ENCODE measurements around the gene PTCRA. TPM values are rescaled to one million over a fixed set of nuclear protein-coding genes. Genes with fewer than 3 reads are reported as not detected.
"Not testable (repeated sequence)": the region's sequence is repeated elsewhere in the genome, so short reads cannot be mapped to it uniquely, and the experiment has no call there.

The PTCRA gene, protein sequence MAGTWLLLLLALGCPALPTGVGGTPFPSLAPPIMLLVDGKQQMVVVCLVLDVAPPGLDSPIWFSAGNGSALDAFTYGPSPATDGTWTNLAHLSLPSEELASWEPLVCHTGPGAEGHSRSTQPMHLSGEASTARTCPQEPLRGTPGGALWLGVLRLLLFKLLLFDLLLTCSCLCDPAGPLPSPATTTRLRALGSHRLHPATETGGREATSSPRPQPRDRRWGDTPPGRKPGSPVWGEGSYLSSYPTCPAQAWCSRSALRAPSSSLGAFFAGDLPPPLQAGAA
- 0.55 TPM for total RNA-seq

DNA sequence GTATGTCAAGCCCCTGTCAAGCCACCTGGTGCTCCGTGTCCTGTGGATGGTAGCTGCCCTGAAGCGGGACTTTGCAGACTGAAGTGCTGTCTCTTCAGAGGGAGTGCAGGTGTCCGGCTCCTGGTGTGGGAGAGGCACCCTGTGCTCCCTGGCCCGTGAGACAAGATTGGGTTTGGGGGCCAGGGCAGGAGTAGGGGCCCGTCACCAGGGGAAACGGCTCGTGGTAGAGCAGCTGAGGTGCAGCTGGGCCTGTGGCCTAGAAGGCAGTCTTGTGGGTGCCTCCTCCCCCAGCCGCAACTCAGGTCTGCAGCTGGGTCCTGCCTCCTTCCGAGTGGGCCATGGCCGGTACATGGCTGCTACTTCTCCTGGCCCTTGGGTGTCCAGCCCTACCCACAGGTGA lies at the start of gene PTCRA:
Gene PTCRA, plus strand, starts transcription at position 322 of the 400 bp plus-strand sequence. Its CDS starts 17 bp downstream, at position 339.
- DNase-seq (ENCODE audit: low spot score) = no peak

DNA sequence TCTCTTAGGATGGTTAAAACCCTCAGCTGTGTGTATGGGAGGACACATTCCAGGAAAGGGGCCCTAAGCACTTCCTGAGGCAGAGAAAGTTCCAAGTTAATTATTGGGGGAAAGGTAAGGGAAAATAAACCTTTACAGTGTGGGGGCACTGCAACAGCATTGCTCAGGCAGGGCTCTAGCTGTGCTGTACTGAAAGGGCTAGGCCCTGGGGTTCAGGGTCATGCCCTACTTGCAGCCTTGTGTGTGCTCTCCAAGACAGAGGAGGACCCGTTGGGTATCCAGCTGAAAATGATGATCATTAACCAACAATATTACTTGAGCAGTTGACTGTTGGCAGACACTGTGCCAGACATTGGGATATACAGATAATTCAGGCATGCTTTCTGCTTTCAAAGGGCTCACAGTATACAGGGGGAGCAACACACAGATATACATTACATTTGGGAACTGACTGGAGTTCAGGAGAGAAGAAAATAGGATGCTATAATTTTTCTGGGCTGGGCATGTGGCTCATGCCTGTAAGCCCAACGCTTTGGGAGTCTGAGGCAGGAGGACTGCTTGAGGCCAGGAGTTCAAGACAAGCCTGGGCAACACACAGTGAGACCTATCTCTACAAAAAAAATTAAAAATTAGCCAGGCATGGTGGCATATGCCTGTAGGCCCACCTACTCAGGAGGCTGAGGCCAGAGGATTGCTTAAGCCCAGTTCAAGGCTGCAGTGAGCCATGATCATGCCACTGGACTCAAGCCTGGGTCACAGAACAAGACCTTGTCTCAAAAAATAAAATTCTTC lies 45.5 kb upstream of the PTCRA start:
- no peak for DNase-seq (ENCODE audit: low spot score)

DNA sequence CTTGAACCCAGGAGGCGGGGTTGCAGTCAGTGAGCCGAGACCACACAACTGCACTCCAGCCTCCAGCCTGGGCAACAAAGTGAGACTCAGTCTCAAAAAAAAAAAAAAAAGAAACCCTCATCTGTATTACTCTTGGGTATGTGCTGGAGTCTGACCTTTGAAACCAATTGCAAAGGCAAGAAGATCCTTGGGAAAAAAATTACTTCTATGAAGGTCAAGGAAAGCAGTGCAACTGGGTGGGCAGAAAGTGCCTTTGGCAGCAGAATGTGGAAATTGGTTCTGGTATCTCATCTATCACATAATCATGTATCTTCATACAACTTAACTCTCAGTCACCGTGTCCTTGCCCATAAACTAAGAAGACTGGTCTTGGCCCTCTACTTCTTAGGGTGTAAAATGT lies 44.1 kb upstream of the PTCRA start:
- no peak for DNase-seq (ENCODE audit: low spot score)

DNA sequence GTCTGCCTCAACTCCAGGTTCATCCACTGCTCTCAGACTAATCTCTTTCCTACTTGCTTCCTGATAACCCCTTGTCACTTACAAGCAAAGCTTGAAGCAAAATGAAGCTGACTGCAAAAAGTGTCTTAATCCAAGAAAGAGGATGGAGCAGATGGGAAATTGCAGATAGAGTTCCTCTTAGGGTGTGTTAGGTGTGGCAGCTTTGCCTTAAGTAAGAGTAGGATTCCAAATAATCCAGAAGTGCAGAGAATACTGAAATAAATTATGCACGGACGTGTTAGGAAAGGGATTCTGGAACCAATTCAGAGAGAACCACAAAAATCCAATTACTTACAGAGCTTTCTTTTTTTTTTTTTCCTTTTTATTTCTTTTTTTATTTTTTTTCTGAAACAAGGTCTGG lies 42.5 kb upstream of the PTCRA start:
- DNase-seq (ENCODE audit: low spot score) = no peak

DNA sequence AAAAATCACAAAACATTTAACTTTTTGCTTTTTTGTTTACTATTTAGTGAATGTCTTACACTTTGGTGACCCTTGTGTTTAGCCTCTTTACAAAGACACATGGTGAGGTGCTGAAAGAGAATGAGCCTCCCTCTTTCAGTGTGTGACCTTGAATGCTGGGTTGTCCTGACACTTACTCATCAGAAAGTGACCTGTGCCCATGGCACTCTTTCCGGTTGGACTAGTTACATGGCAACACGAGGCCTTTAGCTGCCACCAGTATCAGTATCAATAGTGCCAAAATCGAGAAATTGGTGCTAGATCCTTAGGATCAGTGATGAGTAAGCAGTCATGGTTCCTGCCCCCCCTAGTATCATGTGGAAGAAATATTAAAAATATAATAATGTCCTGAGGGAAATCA lies 38.2 kb upstream of the PTCRA start:
- DNase-seq (ENCODE audit: low spot score) = no peak

DNA sequence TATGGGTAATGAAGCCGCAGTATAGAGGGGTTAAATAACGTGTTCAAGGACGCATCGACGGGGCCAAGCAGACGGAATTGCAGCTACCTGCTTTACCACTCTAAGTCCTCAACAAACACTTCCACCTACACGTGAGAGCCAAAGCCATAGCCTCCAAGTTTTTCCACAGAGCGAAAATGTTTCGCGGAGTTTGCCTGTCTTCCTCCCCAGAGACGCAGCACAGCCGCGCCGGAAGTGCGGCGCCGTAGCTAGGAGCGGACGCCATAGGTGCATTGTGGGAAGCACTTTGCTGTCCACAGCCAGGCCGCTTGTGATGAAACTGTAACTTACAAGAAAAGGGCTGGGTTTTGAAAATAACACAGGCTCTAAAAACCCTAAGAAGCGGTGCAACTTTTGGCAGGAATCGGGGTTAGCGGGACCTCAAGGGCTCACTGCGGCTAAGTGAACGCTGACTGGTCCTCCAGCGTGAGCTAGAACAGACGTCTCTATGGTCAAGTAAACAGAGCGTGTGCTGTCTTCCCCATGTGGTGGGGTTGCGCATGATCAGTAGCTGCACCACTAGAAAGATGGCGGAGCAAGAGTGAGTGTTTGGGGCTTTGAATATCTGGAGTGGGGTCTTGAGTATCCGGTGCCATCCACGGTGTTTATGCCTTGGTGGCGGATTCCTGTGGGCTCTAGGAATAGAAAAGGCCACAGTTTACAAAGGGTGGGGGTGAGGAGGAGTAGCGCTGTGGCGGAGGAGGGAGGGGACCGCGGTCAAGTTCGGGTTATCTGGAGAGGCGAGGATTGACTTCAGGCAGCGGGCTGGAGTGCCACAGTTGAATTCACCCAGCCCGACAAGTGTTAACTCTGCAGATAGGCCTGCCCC lies 36.2 kb upstream of the PTCRA start, which contains the start of gene RPL7L1:
Gene RPL7L1, plus strand, starts transcription at position 245 of the 868 bp plus-strand sequence. Its CDS starts 295 bp downstream, at position 540.
- DNase-seq (ENCODE audit: low spot score) = peak; percentile 86

DNA sequence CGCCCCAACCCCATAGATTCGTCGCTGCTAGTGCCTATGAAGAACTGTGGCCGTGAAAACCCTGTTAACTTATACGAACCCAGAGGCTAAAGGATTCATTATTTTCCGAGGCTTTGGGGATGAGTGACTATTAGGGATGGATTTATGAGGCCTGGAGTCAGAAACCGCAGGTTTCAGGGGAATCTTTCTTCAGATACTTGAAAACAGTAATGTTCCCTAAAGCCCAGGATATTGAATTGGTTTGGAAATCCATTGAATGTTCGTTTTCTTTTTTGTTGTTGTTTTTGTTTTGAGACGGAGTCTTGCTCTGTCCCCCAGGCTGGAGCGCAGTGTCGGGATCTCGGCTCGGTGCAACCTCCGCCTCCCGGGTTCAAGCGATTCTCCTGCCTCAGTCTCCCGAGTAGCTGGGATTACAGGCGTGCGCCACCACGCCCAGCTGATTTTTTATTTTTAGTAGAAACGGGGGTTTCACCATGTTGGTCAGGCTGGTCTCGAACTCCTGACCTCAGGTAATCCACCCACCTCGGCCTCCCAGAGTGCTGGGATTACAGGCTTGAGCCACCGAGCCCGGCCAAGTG lies 35.5 kb upstream of the PTCRA start:
- not testable (repeated sequence) for DNase-seq (ENCODE audit: low spot score)

DNA sequence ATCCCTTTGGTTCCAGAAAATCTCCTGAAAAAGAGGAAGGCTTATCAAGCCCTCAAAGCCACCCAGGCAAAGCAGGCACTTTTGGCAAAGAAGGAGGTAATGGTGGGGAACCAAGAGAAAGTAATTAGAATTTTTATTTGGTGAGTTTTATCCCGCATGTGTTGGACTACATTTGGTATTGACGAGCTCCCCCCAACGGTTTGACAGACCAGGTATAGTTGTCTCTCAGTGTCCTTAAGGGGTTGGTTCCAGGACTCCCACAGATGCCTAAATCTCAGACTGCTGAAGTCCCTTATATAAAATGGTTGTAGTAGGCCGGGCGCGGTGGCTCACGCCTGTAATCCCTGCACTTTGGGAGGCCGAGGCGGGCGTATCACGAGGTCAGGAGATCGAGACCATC lies 35.0 kb upstream of the PTCRA start:
- DNase-seq (ENCODE audit: low spot score) = not testable (repeated sequence)

DNA sequence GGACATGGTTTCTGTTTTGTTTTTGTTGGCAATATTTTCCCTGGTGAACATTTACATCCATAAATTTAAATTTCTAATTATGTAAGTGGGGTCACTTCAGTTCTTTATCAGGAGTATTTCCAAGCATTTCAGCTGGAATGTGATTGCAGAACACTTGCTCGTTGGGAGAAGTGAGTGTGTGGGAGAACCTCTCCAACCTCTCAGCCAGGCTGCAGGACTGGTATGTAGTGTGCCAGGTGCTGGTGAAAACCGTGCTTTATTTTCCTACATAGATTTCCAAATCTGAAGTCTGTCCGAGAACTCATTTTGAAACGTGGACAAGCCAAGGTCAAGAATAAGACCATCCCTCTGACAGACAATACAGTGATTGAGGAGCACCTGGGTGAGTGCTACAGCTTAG lies 30.2 kb upstream of the PTCRA start:
- DNase-seq (ENCODE audit: low spot score) = no peak

DNA sequence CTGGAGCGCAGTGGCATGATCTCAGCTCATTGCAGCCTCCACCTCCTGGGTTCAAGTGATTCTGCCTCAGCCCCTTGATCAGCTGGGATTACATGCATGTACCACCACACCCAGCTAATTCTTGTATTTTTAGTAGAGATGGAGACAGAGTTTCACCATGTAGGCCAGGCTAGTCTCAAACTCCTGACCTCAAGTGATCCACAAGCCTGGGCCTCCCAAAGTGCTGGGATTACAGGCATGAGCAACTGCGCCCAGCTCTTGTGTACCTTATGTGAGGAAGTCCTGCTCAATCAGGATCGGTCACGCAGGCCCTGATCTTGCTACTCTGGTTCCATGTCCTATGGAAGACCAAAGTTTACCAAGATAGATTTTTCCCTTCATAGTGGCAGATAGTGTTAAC lies 27.7 kb upstream of the PTCRA start:
- not testable (repeated sequence) for DNase-seq (ENCODE audit: low spot score)

DNA sequence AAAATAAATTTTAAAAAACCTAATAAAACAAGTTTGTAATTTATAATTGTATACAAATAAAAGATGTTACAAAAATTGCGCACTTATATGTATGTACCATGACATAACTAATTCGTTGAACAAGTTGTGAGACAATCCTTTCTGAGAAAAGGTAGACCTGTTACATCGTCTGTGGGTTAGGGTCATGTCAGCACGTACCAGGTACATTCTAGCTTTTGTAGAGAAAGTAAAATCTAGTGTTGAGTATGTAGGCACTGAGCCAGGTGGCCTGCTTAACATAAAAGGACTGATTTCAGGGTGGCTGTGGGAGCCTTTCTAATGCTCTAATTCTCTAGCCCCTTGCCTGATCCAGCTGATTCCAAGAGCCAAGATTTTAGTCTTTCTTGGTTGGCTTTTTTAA lies 26.0 kb upstream of the PTCRA start:
- DNase-seq (ENCODE audit: low spot score) = no peak

DNA sequence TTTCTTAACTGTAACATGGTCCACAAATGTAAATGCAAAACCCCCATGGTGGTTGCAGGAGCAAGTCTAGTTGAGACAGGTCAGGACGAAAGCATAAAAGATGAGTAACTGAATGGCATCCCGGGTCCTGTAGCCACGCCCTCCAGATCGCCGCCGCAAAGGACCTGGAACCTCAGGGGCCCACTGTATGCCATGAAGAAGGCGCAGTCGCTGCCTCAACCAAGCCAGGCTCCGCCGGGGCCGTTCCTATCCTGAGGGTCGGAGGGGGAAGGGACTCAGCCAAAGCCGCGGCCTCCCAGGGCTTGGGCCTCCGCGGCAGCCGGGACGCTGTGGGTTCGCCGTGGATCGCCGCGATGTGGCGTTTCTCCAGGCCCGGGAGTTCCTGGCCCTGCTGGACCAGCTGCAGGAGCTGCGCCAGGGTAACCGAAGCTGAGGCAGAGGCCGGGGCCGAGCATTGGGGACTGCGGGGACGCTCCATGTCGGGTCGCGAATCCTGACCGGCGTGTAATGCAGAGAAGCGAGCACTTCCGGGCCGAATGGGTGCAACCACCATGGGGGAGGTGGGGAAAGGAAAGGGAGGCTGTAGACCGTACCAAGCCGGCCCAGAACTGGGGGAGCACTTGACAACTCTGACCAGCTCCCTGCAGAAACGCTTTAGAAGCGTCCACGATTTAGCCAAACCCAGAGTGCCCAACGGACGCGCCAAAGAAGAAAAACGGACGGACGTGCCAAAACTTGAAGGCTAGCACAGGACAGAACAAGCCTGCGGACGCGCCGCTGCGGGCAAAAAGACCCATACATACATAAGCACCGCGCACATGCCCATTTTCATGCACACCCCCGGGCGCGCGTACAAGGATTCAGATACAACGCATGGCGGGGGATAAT lies 25.3 kb upstream of the PTCRA start:
- DNase-seq (ENCODE audit: low spot score) = peak; percentile 95

DNA sequence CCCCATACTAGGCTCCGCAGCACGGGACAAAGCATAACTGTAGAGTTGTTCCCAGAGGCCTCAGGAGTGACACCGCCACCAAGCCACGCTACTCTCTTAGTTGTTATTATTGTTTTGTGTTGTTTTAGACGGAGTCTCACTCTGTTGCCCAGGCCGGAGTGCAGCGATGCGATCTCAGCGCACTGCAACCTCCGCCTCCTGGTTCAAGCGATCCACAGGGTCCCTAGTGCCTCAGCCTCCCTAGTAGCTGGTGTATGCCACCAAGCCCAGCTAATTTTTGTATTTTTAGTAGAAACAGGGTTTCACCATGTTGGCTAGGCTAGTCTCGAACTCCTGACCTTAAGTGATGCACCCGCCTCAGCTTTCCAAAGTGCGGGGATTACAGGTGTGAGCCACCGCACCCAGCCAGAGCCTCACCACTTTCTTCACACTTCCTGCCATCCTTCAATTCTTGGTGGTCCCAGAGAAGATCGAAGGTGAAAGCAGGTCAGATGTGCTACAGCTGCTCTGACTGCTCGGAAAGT lies 24.6 kb upstream of the PTCRA start:
- no peak for DNase-seq (ENCODE audit: low spot score)

DNA sequence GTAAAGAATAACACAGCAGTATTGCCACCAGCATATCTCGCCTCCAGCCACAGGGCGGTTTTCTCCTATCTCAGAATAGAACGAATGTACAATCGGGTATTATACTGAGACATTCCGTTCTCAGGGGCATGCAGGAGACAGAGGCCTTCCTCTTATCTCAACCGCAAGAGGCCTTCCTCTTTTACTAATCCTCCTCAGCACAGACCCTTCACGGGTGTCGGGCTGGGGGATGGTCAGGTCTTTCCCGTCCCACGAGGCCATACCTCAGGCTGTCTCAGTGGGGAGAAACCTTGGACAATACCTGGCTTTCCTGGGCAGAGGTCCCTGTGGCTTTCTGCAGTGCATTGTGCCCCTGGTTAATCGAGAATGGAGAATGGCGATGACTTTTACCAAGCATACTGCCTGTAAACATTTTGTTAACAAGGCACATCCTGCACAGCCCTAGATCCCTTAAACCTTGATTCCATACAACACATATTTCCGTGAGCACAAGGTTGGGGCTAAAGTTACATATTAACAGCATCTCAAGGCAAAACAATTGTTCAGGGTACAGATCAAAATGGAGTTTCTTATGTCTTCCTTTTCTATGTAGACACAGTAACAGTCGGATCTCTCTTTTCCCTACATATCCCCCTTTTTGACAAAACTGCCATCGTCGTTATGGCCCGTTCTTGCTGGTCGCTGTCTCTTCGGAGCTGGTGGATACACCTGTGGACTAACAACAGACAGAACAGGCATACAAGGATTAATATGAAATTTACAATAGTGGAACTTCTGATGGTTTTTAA lies 21.6 kb upstream of the PTCRA start:
- DNase-seq (ENCODE audit: low spot score) = not testable (repeated sequence)

DNA sequence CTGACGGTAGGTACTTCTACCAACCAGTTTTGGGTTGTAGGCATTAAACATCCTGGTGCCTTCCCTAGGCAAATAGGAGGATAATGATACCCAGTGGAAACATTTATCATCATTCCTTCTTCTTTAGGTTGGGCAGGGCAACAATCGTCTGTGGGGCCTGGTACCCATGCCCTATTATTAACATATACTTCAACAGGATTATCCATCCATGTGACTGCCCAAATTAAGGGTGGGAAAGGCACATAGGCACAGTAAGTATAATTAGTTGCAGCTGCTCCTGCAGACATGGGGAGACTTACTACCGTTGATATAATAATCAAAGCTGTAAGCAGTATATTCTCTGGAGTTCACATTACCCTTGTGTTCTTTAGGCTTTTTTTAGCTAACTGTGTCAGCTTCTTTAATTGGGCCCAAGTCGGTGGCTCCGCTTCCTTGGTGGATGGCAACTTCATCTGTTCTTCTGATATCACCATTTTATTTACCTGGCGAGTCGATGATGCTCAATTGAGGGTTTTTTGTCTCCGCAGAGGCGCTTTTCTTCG lies 19.6 kb upstream of the PTCRA start:
- DNase-seq (ENCODE audit: low spot score) = no peak

DNA sequence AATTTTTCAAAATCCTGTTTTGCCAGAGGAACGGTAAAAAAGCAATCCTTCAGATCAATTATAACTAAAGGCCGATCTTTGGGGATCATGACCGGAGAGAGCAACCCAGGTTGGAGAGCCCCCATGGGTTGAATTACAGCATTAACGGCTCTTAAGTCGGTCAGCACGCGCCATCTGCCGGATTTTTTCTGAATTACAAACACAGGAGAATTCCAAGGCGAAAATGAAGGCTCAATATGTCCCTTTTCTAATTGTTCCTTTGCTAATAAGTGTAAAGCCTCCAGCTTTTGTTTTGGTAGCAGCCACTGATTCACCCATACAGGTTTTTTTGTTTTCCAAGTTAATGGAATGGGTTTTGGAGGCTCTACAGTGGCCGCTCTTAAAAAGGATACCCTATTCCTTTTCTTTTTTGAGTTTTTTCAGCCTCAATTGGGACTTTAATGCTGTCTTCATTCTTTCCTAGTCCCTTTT lies 16.9 kb upstream of the PTCRA start:
- peak; percentile 75 for DNase-seq (ENCODE audit: low spot score)

DNA sequence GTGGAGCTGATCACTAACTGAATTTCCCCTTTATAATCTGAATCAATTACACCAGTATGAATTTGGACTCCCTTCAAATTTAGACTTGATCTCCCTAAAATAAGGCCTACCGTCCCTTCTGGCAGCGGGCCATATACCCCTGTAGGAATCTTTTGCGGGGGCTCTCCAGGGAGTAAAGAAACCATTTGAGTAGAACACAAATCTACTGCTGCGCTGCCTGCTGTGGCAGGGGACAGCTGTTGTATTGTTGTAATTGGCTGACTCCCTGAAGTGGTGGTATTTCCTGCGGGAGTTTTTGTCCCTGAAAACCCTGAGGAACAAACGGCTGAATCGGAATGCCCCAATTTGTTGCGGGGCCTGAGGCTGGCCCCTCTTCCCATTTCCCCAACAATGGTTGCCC lies 16.0 kb upstream of the PTCRA start:
- no peak for DNase-seq (ENCODE audit: low spot score)

DNA sequence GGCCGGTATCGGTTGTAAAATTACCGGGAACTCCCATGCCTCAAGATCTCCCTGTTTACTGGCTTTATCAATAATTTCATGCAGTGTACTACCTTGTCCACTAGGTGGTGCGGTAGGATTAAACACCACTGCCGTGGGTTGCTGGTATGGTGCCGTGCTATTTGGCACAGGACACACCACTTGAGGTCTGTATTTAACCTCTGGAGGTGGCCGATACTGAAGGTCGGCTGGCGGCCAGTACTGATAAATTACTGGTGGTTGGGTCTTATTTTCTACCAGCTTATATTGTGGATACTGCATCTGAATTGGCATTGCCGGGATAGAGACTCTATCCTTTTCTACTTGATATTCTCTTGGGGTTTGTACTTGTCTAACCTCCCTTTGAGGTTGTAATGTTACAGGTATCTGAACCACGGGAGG lies 14.3 kb upstream of the PTCRA start:
- peak; percentile 86 for DNase-seq (ENCODE audit: low spot score)

Measured in ureter (tissue), 1 donor.